GM23248 (cell line): ENCODE measurements around the gene AGXT. TPM values are rescaled to one million over a fixed set of nuclear protein-coding genes. Genes with fewer than 3 reads are reported as not detected.
A peak's percentile ranks its signal among the peaks of the same experiment; 100 is the strongest.

Source experiments
- DNase-seq: peaks from one replicate; pipeline ENCODE4 v3.0.0-alpha.2; 2015
- H2AFZ ChIP-seq: fragments of 200-600 bp; sonication (generic); 2 replicates; pipeline ENCODE4 v1.6.1; 2016; ENCODE audit warnings: antibody characterized with exemption
- H3F3A ChIP-seq: fragments of 200-600 bp; sonication (generic); 2 replicates; pipeline ENCODE4 v1.6.1; 2016; ENCODE audit warnings: mild to moderate bottlenecking, antibody characterized with exemption, mixed run types; ENCODE audit not compliant: insufficient read depth
- H3K27ac ChIP-seq: fragments of 200-600 bp; sonication (generic); 2 replicates; pipeline ENCODE4 v1.5.1; 2016; ENCODE audit warnings: mild to moderate bottlenecking
- H3K27me3 ChIP-seq: fragments of 200-600 bp; sonication (generic); replicated peaks from 2 replicates; pipeline ENCODE4 v1.6.1; 2016; ENCODE audit warnings: mild to moderate bottlenecking; ENCODE audit not compliant: insufficient read depth
- H3K36me3 ChIP-seq: fragments of 200-600 bp; sonication (generic); 2 replicates; pipeline ENCODE4 v1.6.1; 2016; ENCODE audit warnings: low read depth, mild to moderate bottlenecking
- H3K4me1 ChIP-seq: fragments of 200-600 bp; sonication (generic); 2 replicates; pipeline ENCODE4 v1.6.1; 2016; ENCODE audit warnings: mild to moderate bottlenecking; ENCODE audit not compliant: insufficient read depth
- H3K4me2 ChIP-seq: fragments of 200-600 bp; sonication (generic); one replicate; pipeline ENCODE4 v1.6.1; 2016; ENCODE audit warnings: mild to moderate bottlenecking; ENCODE audit not compliant: unreplicated experiment
- H3K4me3 ChIP-seq: fragments of 200-600 bp; sonication (generic); 2 replicates; pipeline ENCODE4 v1.5.1; 2016; ENCODE audit warnings: mild to moderate bottlenecking
- H3K79me2 ChIP-seq: fragments of 200-600 bp; sonication (generic); 2 replicates; pipeline ENCODE4 v1.6.1; 2016; ENCODE audit warnings: mild to moderate bottlenecking; ENCODE audit not compliant: insufficient read depth
- H3K9ac ChIP-seq: fragments of 200-600 bp; sonication (generic); 2 replicates; pipeline ENCODE4 v1.6.1; 2016; ENCODE audit warnings: mild to moderate bottlenecking
- H3K9me2 ChIP-seq: fragments of 200-600 bp; sonication (generic); 2 replicates; pipeline ENCODE4 v1.6.1; 2016; ENCODE audit warnings: mixed run types, mild to moderate bottlenecking, moderate library complexity; ENCODE audit not compliant: insufficient read depth
- H3K9me3 ChIP-seq: fragments of 200-600 bp; sonication (generic); one replicate; pipeline ENCODE4 v1.6.1; 2017; ENCODE audit warnings: low read depth
- H4K20me1 ChIP-seq: fragments of 200-600 bp; sonication (generic); 2 replicates; pipeline ENCODE4 v1.6.0; 2016; ENCODE audit not compliant: insufficient read depth
- EZH2 ChIP-seq: fragments of 200-600 bp; sonication (generic); IDR thresholded peaks from 2 replicates; pipeline ENCODE4 v1.6.1; 2018; ENCODE audit warnings: antibody characterized with exemption, mild to moderate bottlenecking; ENCODE audit not compliant: insufficient read depth, poor library complexity, severe bottlenecking
- EZH2phosphoT487 ChIP-seq: fragments of 200-600 bp; sonication (generic); IDR thresholded peaks from 2 replicates; pipeline ENCODE4 v1.6.1; 2018; ENCODE audit warnings: antibody characterized with exemption, moderate library complexity, mild to moderate bottlenecking, low read depth; ENCODE audit not compliant: insufficient read depth
- WGBS, 2 experiments: methylation state at CpG; one replicate each; pipeline ENCODE4 v1.1.6; 2015 to 2017; ENCODE audit warnings: low lambda C conversion rate in 2 of 2, low coverage in 1 of 2; ENCODE audit errors: missing lambda C conversion rate in 2 of 2; 5-methylcytosine and 5-hydroxymethylcytosine counted together
- in situ Hi-C: fragments of 300-500 bp; cut with MboI; formaldehyde crosslinking; loops from 2 replicates; pipeline ENCODE4 v1.15.0; 2020
- polyA plus RNA-seq: library from polyadenylated mRNA; unstranded; fragments of >200 nt; fragmentation: Nextera tagmentation; extraction: Ambion mirVana; gene quantifications from 2 replicates; pipeline ENCODE4 v1.2.1, GENCODE V29; 2016
- total RNA-seq: library from RNA; depleted of rRNA; stranded (reverse); fragments of >200 nt; shearing (Covaris generic); gene quantifications from 2 replicates; pipeline ENCODE4 v1.2.3, GENCODE V29; 2014

AGXT gene
- total and polyA plus RNA-seq, 2 experiments from 2014 or later, result not detected

DNA sequence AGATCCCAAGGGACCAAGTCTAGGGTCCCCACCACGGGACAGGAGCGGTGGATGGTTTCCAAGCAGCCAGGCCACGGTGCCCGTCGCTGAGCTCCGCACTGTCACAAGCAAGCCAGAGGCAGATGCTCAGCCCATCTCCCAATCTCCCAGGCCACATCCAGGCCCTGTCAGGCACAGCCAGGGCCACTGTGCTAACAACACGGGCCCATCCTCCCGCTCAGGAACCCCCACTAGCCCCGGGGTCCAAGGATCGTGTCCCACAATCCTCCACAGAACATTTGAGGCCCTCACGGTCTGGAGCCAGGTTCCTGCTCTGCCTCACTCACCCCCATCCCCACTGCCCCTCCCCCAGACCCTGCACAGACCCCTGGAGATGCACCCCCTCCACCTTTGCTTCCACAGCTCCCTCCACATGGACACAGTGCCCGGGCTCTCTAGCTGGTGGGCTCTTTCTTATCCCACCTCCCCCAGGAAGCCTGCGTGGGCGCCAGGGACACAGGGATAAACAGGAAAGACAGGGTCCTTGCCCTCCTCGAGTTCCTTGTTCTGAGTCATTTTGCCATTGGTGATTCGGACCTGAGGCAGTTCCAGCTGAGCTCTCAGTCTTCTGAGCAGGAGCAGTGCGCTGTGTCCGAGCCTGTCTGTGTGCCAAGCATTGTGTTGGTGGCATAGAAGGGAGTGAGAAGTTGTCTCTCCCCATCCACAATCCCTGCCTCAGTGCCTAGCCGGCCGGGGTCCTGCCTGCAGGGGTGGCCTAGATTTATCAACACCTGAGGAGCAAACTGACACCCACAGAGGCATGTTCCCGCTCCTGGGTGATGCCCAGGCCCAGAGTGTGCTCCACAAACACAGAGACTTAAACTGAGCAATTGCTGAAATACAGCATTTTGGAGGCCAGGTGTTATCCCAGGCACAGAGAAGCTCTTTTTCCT is 44.5 kb downstream of the AGXT start:
- peak overlapping the region; percentile 65 for H2AFZ ChIP-seq
- no peaks in the 10 kb centered on the region for H4K20me1 ChIP-seq
- H3K27me3 ChIP-seq, result no peaks in the 10 kb centered on the region
- TF ChIP-seq EZH2 (no peak), EZH2phosphoT487 (no peak)
- H3K9ac ChIP-seq, result peak overlapping the region; percentile 30
- H3F3A ChIP-seq, result peaks cover 31% of the 10 kb centered on the region
- peak overlapping the region; percentile 67 for H3K4me2 ChIP-seq
- in situ Hi-C loops, result no loop called here
- H3K9me3 ChIP-seq, result no peaks in the 10 kb centered on the region
- no peaks in the 10 kb centered on the region for H3K36me3 ChIP-seq
- peak overlapping the region; percentile 70 for H3K27ac ChIP-seq
- 43 to 54% methylated on average over 18 to 21 of the region's 21 CpGs for WGBS, 2 experiments
- peaks cover 36% of the 10 kb centered on the region for H3K4me1 ChIP-seq
- DNase-seq, result peak; percentile 72
- no peaks in the 10 kb centered on the region for H3K9me2 ChIP-seq
- H3K79me2 ChIP-seq, result no peaks in the 10 kb centered on the region
- H3K4me3 ChIP-seq, result no peak overlapping the region

- peak overlapping the region; percentile 30 for H3K9ac ChIP-seq
- H3K9me3 ChIP-seq, result no peaks in the 10 kb centered on the region
- H3K79me2 ChIP-seq, result no peaks in the 10 kb centered on the region
- no peaks in the 10 kb centered on the region for H3K27me3 ChIP-seq
- H4K20me1 ChIP-seq, result no peaks in the 10 kb centered on the region
- TF ChIP-seq EZH2, result no peak
- TF ChIP-seq EZH2phosphoT487, result no peak
- H3K4me2 ChIP-seq, result peak overlapping the region; percentile 54
- WGBS, 2 experiments, result 21 to 23% methylated on average over 33 to 36 of the region's 36 CpGs
- DNase-seq, result peak; percentile 72
- H3K9me2 ChIP-seq, result no peaks in the 10 kb centered on the region
- peaks cover 31% of the 10 kb centered on the region for H3F3A ChIP-seq
- peak overlapping the region; percentile 65 for H2AFZ ChIP-seq
- peak overlapping the region; percentile 70 for H3K27ac ChIP-seq
- in situ Hi-C loops, result no loop called here
- H3K4me3 ChIP-seq, result no peak overlapping the region
- no peaks in the 10 kb centered on the region for H3K36me3 ChIP-seq
- peaks cover 36% of the 10 kb centered on the region for H3K4me1 ChIP-seq
Observed at GRCh38 chr2:240913810-240914644, 45.4 kb downstream of the AGXT start.

DNA sequence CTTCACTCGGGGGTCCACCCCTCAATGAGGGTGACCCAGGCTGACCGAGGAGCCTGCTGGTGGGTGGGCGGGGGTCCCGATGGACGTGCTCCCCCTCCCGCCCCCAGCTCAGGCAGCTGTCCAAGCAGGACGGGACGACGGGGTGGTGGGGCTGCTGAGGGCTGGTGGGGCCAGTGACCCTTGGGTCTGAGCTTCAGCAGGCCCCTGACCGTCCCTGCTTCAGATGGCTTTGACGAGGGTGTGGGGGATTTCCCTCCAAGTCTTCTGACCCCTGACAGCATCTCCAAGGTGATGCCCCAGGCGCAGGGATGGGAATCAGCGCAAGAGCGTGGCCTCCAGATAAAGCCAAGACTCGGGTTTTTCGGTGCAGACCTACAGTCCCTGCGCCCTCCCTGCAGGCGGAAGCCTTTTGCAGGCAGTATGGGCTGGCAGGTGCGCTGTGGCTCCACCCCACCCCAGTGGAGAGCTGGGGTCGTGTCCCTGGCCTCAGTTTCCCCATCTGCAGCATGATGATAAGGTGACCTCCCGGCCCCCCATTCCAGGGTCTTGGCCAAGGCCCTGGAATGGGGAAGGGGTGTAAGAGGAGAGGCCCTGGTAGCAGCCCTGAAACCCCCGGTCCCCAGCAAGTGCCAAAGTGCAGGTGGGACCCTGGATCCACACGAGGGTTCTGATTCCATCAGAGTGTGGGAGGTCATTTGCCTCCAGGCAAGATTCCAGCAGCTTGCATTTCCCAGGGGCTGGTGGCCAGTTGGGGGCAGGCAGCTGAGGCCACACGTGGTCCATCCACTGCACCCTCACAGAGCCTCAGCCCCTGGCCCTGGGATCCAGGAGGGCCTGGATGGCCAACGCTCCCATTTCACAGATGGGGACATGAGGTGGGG is 46.3 kb downstream of the AGXT start:
- H3K27ac ChIP-seq, result no peak overlapping the region
- no peak overlapping the region for H2AFZ ChIP-seq
- no peak overlapping the region for H3K9ac ChIP-seq
- H3K9me2 ChIP-seq, result no peaks in the 10 kb centered on the region
- peaks cover 36% of the 10 kb centered on the region for H3K4me1 ChIP-seq
- no peak for TF ChIP-seq EZH2
- no peak for TF ChIP-seq EZH2phosphoT487
- H4K20me1 ChIP-seq, result no peaks in the 10 kb centered on the region
- no peak overlapping the region for H3K4me3 ChIP-seq
- H3K79me2 ChIP-seq, result no peaks in the 10 kb centered on the region
- no peak for DNase-seq
- H3F3A ChIP-seq, result peaks cover 31% of the 10 kb centered on the region
- H3K9me3 ChIP-seq, result no peaks in the 10 kb centered on the region
- WGBS, 2 experiments, result 51 to 73% methylated on average over 14 to 24 of the region's 25 CpGs
- H3K36me3 ChIP-seq, result no peaks in the 10 kb centered on the region
- H3K4me2 ChIP-seq, result no peak overlapping the region
- in situ Hi-C loops, result no loop called here
- no peaks in the 10 kb centered on the region for H3K27me3 ChIP-seq
